PC-3 (cell line): ENCODE results near the gene DNAAF5. TPM values are rescaled to one million over a fixed set of nuclear protein-coding genes. Genes with fewer than 3 reads are reported as not detected.

ENCODE experiments used
- ATAC-seq: fragments of 200-7000 bp; cut with Tn5 transposase; 2 replicates; pipeline ENCODE4 v1.9.1; 2020; ENCODE audit warnings: mild to moderate bottlenecking, moderate library complexity
- BruUV-seq: library from RNA; stranded (reverse); fragments of 400-500 nt; replicated peaks from 2 replicates; lab custom pipeline; 2021; lab: Mats Ljungman, UMichigan
- CTCF ChIA-PET: fragments of 300-600 bp; sonication (Branson Sonifier 250); formaldehyde crosslinking; loops from one replicate; lab custom pipeline; 2022; ENCODE audit warnings: antibody characterized with exemption; lab: Charles Lee
- POLR2A ChIA-PET: fragments of 300-600 bp; sonication (Branson Sonifier 250); formaldehyde crosslinking; loops from one replicate; lab custom pipeline; 2022; ENCODE audit warnings: antibody characterized with exemption; ENCODE audit not compliant: unreplicated experiment; lab: Charles Lee
- DNase-seq: peaks from one replicate; pipeline ENCODE4 v3.0.0-alpha.2; 2015
- H2AFZ ChIP-seq: fragments of 300-600 bp; sonication (generic); 2 replicates; pipeline ENCODE4 v1.6.0; 2016; ENCODE audit warnings: antibody characterized with exemption, low read length
- H3F3A ChIP-seq: fragments of 300-600 bp; sonication (generic); one replicate; pipeline ENCODE4 v1.6.0; 2017; ENCODE audit warnings: antibody characterized with exemption, low read length, control low read depth, mild to moderate bottlenecking; ENCODE audit not compliant: unreplicated experiment
- H3K27ac ChIP-seq: fragments of 300-600 bp; sonication (generic); 2 replicates; pipeline ENCODE4 v1.5.1; 2016; ENCODE audit warnings: mild to moderate bottlenecking, low read length
- H3K27me3 ChIP-seq: fragments of 300-600 bp; sonication (generic); 2 replicates; pipeline ENCODE4 v1.6.1; 2016; ENCODE audit warnings: low read length, mixed read lengths
- H3K36me3 ChIP-seq: fragments of 300-600 bp; sonication (generic); 2 replicates; pipeline ENCODE4 v1.6.1; 2016; ENCODE audit warnings: low read depth, mixed run types, low read length, mixed read lengths
- H3K4me1 ChIP-seq: fragments of 300-600 bp; sonication (generic); 2 replicates; pipeline ENCODE4 v1.5.1; 2016; ENCODE audit warnings: low read length; ENCODE audit not compliant: insufficient read depth
- H3K4me2 ChIP-seq: fragments of 300-600 bp; sonication (generic); 2 replicates; pipeline ENCODE4 v1.6.0; 2016; ENCODE audit warnings: low read length
- H3K4me3 ChIP-seq: fragments of 300-600 bp; sonication (generic); 2 replicates; pipeline ENCODE4 v1.5.1; 2016; ENCODE audit warnings: mild to moderate bottlenecking, low read length, mixed read lengths
- H3K79me2 ChIP-seq: fragments of 300-600 bp; sonication (generic); 2 replicates; pipeline ENCODE4 v1.6.1; 2017; ENCODE audit warnings: low read length, mixed read lengths
- H3K9ac ChIP-seq: fragments of 300-600 bp; sonication (generic); 2 replicates; pipeline ENCODE4 v1.6.0; 2016; ENCODE audit warnings: mild to moderate bottlenecking, low read length
- H3K9me2 ChIP-seq: fragments of 300-600 bp; sonication (generic); replicated peaks from 2 replicates; pipeline ENCODE4 v1.6.1; 2016; ENCODE audit warnings: mixed run types, low read length, mixed read lengths
- H3K9me3 ChIP-seq: fragments of 300-600 bp; sonication (generic); 2 replicates; pipeline ENCODE4 v1.6.1; 2016; ENCODE audit warnings: low read length, mixed read lengths
- H4K20me1 ChIP-seq: fragments of 300-600 bp; sonication (generic); 2 replicates; pipeline ENCODE4 v1.6.1; 2016; ENCODE audit warnings: low read length, mixed read lengths
- CTCF ChIP-seq: fragments of 300-600 bp; sonication (generic); conservative IDR thresholded peaks from 2 replicates; pipeline ENCODE4 v1.5.1; 2017; ENCODE audit warnings: antibody characterized with exemption, low read depth, mild to moderate bottlenecking, low read length
- EZH2 ChIP-seq: fragments of 300-600 bp; sonication (generic); IDR thresholded peaks from one replicate; pipeline ENCODE4 v1.6.1; 2017; ENCODE audit warnings: antibody characterized with exemption, mild to moderate bottlenecking, low read length; ENCODE audit not compliant: unreplicated experiment
- EZH2phosphoT487 ChIP-seq: fragments of 300-600 bp; sonication (generic); IDR thresholded peaks from 2 replicates; pipeline ENCODE4 v1.6.1; 2018; ENCODE audit warnings: mild to moderate bottlenecking, antibody characterized with exemption, low read length, borderline replicate concordance
- intact Hi-C: fragments of 100-400 bp; cut with micrococcal nuclease; formaldehyde crosslinking; loops from 2 replicates; pipeline ENCODE4 v1.9.0; 2023
- total RNA-seq: library from RNA; depleted of rRNA; stranded (reverse); fragments of >200 nt; gene quantifications from 2 replicates; pipeline ENCODE4 v1.2.3, GENCODE V29; 2014

DNAAF5 gene
- total RNA-seq, 1 experiment from 2014 or later, result 66.3 TPM

- BruUV-seq, result no TSS peak
- H2AFZ ChIP-seq, result no peak overlapping the region
- no peak overlapping the region for H3K27ac ChIP-seq
- no peaks in the 10 kb centered on the region for H3K9me2 ChIP-seq
- no peak for DNase-seq
- peaks cover 3% of the 10 kb centered on the region; the same call in 1 of the 2 replicates for H3K36me3 ChIP-seq
- ATAC-seq, result no peak
- intact Hi-C loops, result no loop called here
- H4K20me1 ChIP-seq, result no peaks in the 10 kb centered on the region
- CTCF ChIA-PET, result no interaction called here
- H3K79me2 ChIP-seq, result no peaks in the 10 kb centered on the region
- POLR2A ChIA-PET, result no interaction called here
- no peaks in the 10 kb centered on the region for H3K4me1 ChIP-seq
- no peak overlapping the region for H3K4me3 ChIP-seq
- H3K9me3 ChIP-seq, result peaks cover 4% of the 10 kb centered on the region; the same call in 1 of the 2 replicates
- no peaks in the 10 kb centered on the region for H3K27me3 ChIP-seq
- H3K4me2 ChIP-seq, result no peak overlapping the region
- H3K9ac ChIP-seq, result no peak overlapping the region
- TF ChIP-seq EZH2phosphoT487, result no peak
- TF ChIP-seq EZH2, result no peak
- H3F3A ChIP-seq, result no peaks in the 10 kb centered on the region
Measured at GRCh38 chr7:683526-684205, 42.8 kb upstream of the DNAAF5 start.

GRCh38 chr7:684416-684815 is 42.1 kb upstream of the DNAAF5 start:
- H3K36me3 ChIP-seq, result peaks cover 3% of the 10 kb centered on the region; the same call in 1 of the 2 replicates
- DNase-seq (no peak), ATAC-seq (no peak)
- H4K20me1 ChIP-seq, result no peaks in the 10 kb centered on the region
- H3K9ac ChIP-seq, result no peak overlapping the region
- no peak overlapping the region for H3K4me2 ChIP-seq
- CTCF ChIA-PET, result no interaction called here
- peaks cover 6% of the 10 kb centered on the region; the same call in 1 of the 2 replicates for H3K9me3 ChIP-seq
- no TSS peak for BruUV-seq
- H2AFZ ChIP-seq, result no peak overlapping the region
- intact Hi-C loops, result no loop called here
- no peaks in the 10 kb centered on the region for H3F3A ChIP-seq
- no peaks in the 10 kb centered on the region for H3K4me1 ChIP-seq
- H3K27ac ChIP-seq, result no peak overlapping the region
- H3K9me2 ChIP-seq, result no peaks in the 10 kb centered on the region
- POLR2A ChIA-PET, result no interaction called here
- TF ChIP-seq CTCF, result no peak
- TF ChIP-seq EZH2, result no peak
- no peak for TF ChIP-seq EZH2phosphoT487
- H3K4me3 ChIP-seq, result no peak overlapping the region
- no peaks in the 10 kb centered on the region for H3K27me3 ChIP-seq
- H3K79me2 ChIP-seq, result no peaks in the 10 kb centered on the region

GRCh38 chr7:685540-685939 is 41.0 kb upstream of the DNAAF5 start:
- no peak for DNase-seq
- H3K4me2 ChIP-seq, result no peak overlapping the region
- ChIA-PET CTCF (no interaction called here), POLR2A (no interaction called here)
- H4K20me1 ChIP-seq, result no peaks in the 10 kb centered on the region
- H3K36me3 ChIP-seq, result peaks cover 3% of the 10 kb centered on the region; the same call in 1 of the 2 replicates
- H2AFZ ChIP-seq, result no peak overlapping the region
- no peaks in the 10 kb centered on the region for H3K27me3 ChIP-seq
- H3K9ac ChIP-seq, result no peak overlapping the region
- H3K79me2 ChIP-seq, result no peaks in the 10 kb centered on the region
- no peak overlapping the region for H3K4me3 ChIP-seq
- no TSS peak for BruUV-seq
- intact Hi-C loops, result no loop called here
- no peaks in the 10 kb centered on the region for H3K9me2 ChIP-seq
- ATAC-seq, result no peak
- no peaks in the 10 kb centered on the region for H3F3A ChIP-seq
- no peaks in the 10 kb centered on the region for H3K4me1 ChIP-seq
- H3K9me3 ChIP-seq, result peaks cover 6% of the 10 kb centered on the region; the same call in 1 of the 2 replicates
- no peak for TF ChIP-seq CTCF
- no peak for TF ChIP-seq EZH2phosphoT487
- no peak for TF ChIP-seq EZH2
- H3K27ac ChIP-seq, result no peak overlapping the region
